Neural progenitor cell (in vitro differentiated cells): ENCODE measurements around the gene E4F1. TPM values are rescaled to one million over a fixed set of nuclear protein-coding genes. Genes with fewer than 3 reads are reported as not detected.

ENCODE experiments used
- DNase-seq: peaks from one replicate; pipeline ENCODE4 v3.0.0-alpha.2; 2016; ENCODE audit warnings: low spot score
- H2AFZ ChIP-seq: fragments of 200-600 bp; sonication (generic); replicated peaks from 2 replicates; pipeline ENCODE4 v1.6.1; 2016; ENCODE audit warnings: antibody characterized with exemption
- H3F3A ChIP-seq: fragments of 200-600 bp; sonication (generic); 2 replicates; pipeline ENCODE4 v1.6.1; 2016; ENCODE audit warnings: antibody characterized with exemption, low read depth
- H3K27ac ChIP-seq: fragments of 200-600 bp; sonication (generic); 2 replicates; pipeline ENCODE4 v1.5.1; 2016; ENCODE audit warnings: mild to moderate bottlenecking
- H3K27me3 ChIP-seq: fragments of 200-600 bp; sonication (generic); 2 replicates; pipeline ENCODE4 v1.6.1; 2016; ENCODE audit warnings: mild to moderate bottlenecking, moderate library complexity
- H3K36me3 ChIP-seq: fragments of 200-600 bp; sonication (generic); 2 replicates; pipeline ENCODE4 v1.5.1; 2016
- H3K4me1 ChIP-seq: fragments of 200-600 bp; sonication (generic); 2 replicates; pipeline ENCODE4 v1.6.1; 2016; ENCODE audit warnings: mixed run types
- H3K4me2 ChIP-seq: fragments of 200-600 bp; sonication (generic); 2 replicates; pipeline ENCODE4 v1.6.1; 2016
- H3K4me3 ChIP-seq: fragments of 200-600 bp; sonication (generic); 2 replicates; pipeline ENCODE4 v1.5.1; 2016
- H3K79me2 ChIP-seq: fragments of 200-600 bp; sonication (generic); 2 replicates; pipeline ENCODE4 v1.6.1; 2016; ENCODE audit warnings: low read depth
- H3K9ac ChIP-seq: fragments of 200-600 bp; sonication (generic); 2 replicates; pipeline ENCODE4 v1.6.1; 2016
- H3K9me3 ChIP-seq: fragments of 200-600 bp; sonication (generic); 2 replicates; pipeline ENCODE4 v1.5.1; 2016; ENCODE audit warnings: low read depth
- H4K20me1 ChIP-seq: fragments of 200-600 bp; sonication (generic); 2 replicates; pipeline ENCODE4 v1.6.1; 2016; ENCODE audit warnings: low read depth
- H3K27ac Mint-ChIP-seq: 3 replicates; pipeline ENCODE4 v1.8.0; 2021; ENCODE audit warnings: mixed read lengths
- H3K27me3 Mint-ChIP-seq: 2 replicates; pipeline ENCODE4 v1.8.0; 2022; ENCODE audit warnings: low read depth, mild to moderate bottlenecking, inconsistent platforms, moderate library complexity, mixed read lengths; ENCODE audit not compliant: insufficient read depth
- H3K36me3 Mint-ChIP-seq: 3 replicates; pipeline ENCODE4 v1.8.0; 2021; ENCODE audit warnings: mixed read lengths
- H3K4me1 Mint-ChIP-seq: 3 replicates; pipeline ENCODE4 v1.8.0; 2021; ENCODE audit warnings: mixed read lengths
- H3K4me3 Mint-ChIP-seq: 3 replicates; pipeline ENCODE4 v1.8.0; 2021; ENCODE audit warnings: mild to moderate bottlenecking, moderate library complexity, mixed read lengths
- H3K9me3 Mint-ChIP-seq: 3 replicates; pipeline ENCODE4 v1.8.0; 2020; ENCODE audit warnings: mixed read lengths
- CTCF ChIP-seq: fragments of 200-600 bp; sonication (generic); IDR thresholded peaks from 2 replicates; pipeline ENCODE4 v1.5.1; 2017; ENCODE audit warnings: antibody characterized with exemption, mild to moderate bottlenecking
- EZH2 ChIP-seq: fragments of 200-600 bp; sonication (generic); IDR thresholded peaks from 2 replicates; pipeline ENCODE4 v1.6.1; 2017; ENCODE audit warnings: antibody characterized with exemption, mild to moderate bottlenecking, moderate library complexity
- EZH2phosphoT487 ChIP-seq: fragments of 200-600 bp; sonication (generic); IDR thresholded peaks from 2 replicates; pipeline ENCODE4 v1.6.1; 2017; ENCODE audit warnings: antibody characterized with exemption
- microRNA counts: library from miRNA; unstranded; fragments of <30 nt; microRNA quantifications from one replicate; lab custom pipeline; 2016
- microRNA-seq: library from miRNA; unstranded; fragments of <30 nt; microRNA quantifications from one replicate; pipeline ENCODE4, GENCODE V29; 2016
- small RNA-seq: library from RNA; depleted of rRNA; stranded (forward); fragments of <200 nt; gene quantifications from one replicate; pipeline ENCODE3, GENCODE V24; 2015
- total RNA-seq: library from RNA; depleted of rRNA; stranded (reverse); fragments of >200 nt; gene quantifications from 2 replicates; pipeline ENCODE4 v1.2.3, GENCODE V29; 2015; ENCODE audit warnings: low replicate concordance

The E4F1 gene
- total RNA-seq, 1 donor from 2014 or later, result 7.4 TPM

DNA sequence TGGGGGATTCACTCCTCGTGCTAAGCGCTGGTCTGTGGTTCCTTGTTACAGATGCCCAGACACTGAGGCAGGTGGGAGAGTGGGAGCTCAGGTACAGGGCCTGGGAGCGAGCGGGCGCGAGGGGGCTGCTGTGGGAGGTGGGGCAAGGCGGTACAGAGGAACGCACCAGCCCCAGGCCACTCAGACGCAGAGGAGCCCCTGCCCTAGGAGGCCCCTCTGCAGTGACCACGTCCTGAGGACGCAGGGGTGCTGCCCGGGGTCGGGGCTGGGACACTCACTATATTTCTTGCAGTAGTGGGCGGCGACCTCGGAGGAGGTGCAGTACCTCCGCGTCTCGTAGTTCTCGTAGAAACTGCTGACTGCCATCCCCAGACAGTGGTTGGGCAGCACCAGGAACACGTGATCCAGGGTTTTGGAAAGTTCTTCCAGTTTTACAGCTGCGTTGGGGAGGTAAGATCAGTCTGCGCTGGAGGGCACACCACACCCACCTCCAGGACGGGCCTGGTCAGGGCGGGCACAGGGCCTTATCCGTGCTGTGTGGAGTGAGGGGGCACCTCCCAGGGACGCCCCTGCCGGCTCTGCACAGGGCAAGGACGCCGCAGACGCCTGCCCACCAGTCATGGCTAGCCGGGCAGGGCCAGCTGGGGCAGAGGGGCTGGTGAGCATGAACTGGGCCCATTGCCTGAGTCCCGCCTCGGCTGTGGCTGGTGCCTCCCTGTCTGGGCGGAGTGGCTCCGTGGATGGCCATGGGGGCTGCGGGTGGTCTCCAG, 60.8 kb downstream of the E4F1 start:
- H3K9ac ChIP-seq, result no peak overlapping the region
- Mint-ChIP-seq H3K27ac (no peak overlapping the region), H3K27me3 (no peaks in the 10 kb centered on the region), H3K36me3 (peaks cover 3% of the 10 kb centered on the region), H3K4me1 (no peaks in the 10 kb centered on the region), H3K4me3 (peak overlapping the region; percentile 34), H3K9me3 (no peaks in the 10 kb centered on the region)
- DNase-seq, result no peak
- no peaks in the 10 kb centered on the region for H3F3A ChIP-seq
- H3K36me3 ChIP-seq, result no peaks in the 10 kb centered on the region
- H3K79me2 ChIP-seq, result no peaks in the 10 kb centered on the region
- no peak overlapping the region for H3K27ac ChIP-seq
- no peak overlapping the region for H3K4me2 ChIP-seq
- H2AFZ ChIP-seq, result no peak overlapping the region
- no peak overlapping the region for H3K4me3 ChIP-seq
- no peaks in the 10 kb centered on the region for H4K20me1 ChIP-seq
- no peaks in the 10 kb centered on the region for H3K9me3 ChIP-seq
- no peaks in the 10 kb centered on the region for H3K4me1 ChIP-seq
- TF ChIP-seq EZH2phosphoT487 (no peak), CTCF (no peak), EZH2 (no peak)
- no peaks in the 10 kb centered on the region for H3K27me3 ChIP-seq

GRCh38 chr16:2284797-2285576, 61.6 kb downstream of the E4F1 start:
- no peaks in the 10 kb centered on the region for H3K36me3 ChIP-seq
- no peaks in the 10 kb centered on the region for H3K79me2 ChIP-seq

More at GRCh38 chr16:2284797-2285576, 61.6 kb downstream of the E4F1 start:
- no peak overlapping the region for H3K4me2 ChIP-seq
- H3K9ac ChIP-seq, result no peak overlapping the region
- Mint-ChIP-seq H3K4me1 (no peaks in the 10 kb centered on the region), H3K36me3 (peaks cover 3% of the 10 kb centered on the region), H3K9me3 (no peaks in the 10 kb centered on the region), H3K4me3 (no peak overlapping the region), H3K27ac (no peak overlapping the region), H3K27me3 (peaks cover 2% of the 10 kb centered on the region)
- TF ChIP-seq EZH2 (no peak), CTCF (no peak), EZH2phosphoT487 (no peak)
- H3K4me1 ChIP-seq, result no peaks in the 10 kb centered on the region
- no peaks in the 10 kb centered on the region for H3F3A ChIP-seq
- H3K27me3 ChIP-seq, result no peaks in the 10 kb centered on the region
- no peak overlapping the region for H3K4me3 ChIP-seq
- no peaks in the 10 kb centered on the region for H3K9me3 ChIP-seq
- no peak overlapping the region for H3K27ac ChIP-seq
- H2AFZ ChIP-seq, result no peak overlapping the region
- H4K20me1 ChIP-seq, result no peaks in the 10 kb centered on the region
- DNase-seq, result no peak

MicroRNAs within 50 kb of the gene (microRNA counts, 767-probe panel; counts per million panel counts)
- 460 counts per million, percentile 90 among the panel's probes with 10 or more counts for microRNA hsa-miR-940 (lab: Ali Mortazavi, UCI)

Small RNA genes lying within 50 kb of the gene (microRNA-seq; reads per million reads assigned to microRNA genes)
- not detected for gene MIR3677
- gene MIR4717, result not detected

Small RNA genes lying within 50 kb of the gene (small RNA-seq; reads per million reads assigned to genes)
- not detected for gene MIR3677
- gene MIR4717, result not detected

Other genes starting within 250 kb of the E4F1 start
- gene NOXO1, start 242.1 kb upstream of the E4F1 start, total RNA-seq, result not detected in 2 replicates
- 35.1 and 35.5 TPM in 2 replicates for gene GFER, start 239.4 kb upstream of the E4F1 start, total RNA-seq
- gene SYNGR3, start 233.6 kb upstream of the E4F1 start, total RNA-seq, result 4.4 and 8.7 TPM in 2 replicates
- 12.7 and 31.2 TPM in 2 replicates for gene ZNF598, start 213.8 kb upstream of the E4F1 start, total RNA-seq
- 0.99 TPM in 1 of 2 replicates, not detected in the other for gene NPW, start 203.8 kb upstream of the E4F1 start, total RNA-seq
- 3.0 and 9.1 TPM in 2 replicates for gene NHERF2, start 196.7 kb upstream of the E4F1 start, total RNA-seq
- gene NTHL1, start 175.8 kb upstream of the E4F1 start, total RNA-seq, result 26.3 and 43.6 TPM in 2 replicates
- 55.1 and 63.4 TPM in 2 replicates for gene TSC2, start 175.6 kb upstream of the E4F1 start, total RNA-seq
- gene PKD1, start 87.7 kb upstream of the E4F1 start, total RNA-seq, result 16.9 and 73.4 TPM in 2 replicates
- 2.1 and 4.4 TPM in 2 replicates for gene RAB26, start 75.0 kb upstream of the E4F1 start, total RNA-seq
- 24.1 and 63.6 TPM in 2 replicates for gene TRAF7, start 67.8 kb upstream of the E4F1 start, total RNA-seq
- gene CASKIN1, start 27.0 kb upstream of the E4F1 start, total RNA-seq, result 1.6 and 9.0 TPM in 2 replicates
- 24.9 and 89.0 TPM in 2 replicates for gene MLST8, start 18.1 kb upstream of the E4F1 start, total RNA-seq
- 5.2 and 14.5 TPM in 2 replicates for gene BRICD5, start 12.7 kb upstream of the E4F1 start, total RNA-seq
- 13.3 and 42.9 TPM in 2 replicates for gene PGP, start 8.8 kb upstream of the E4F1 start, total RNA-seq
- gene DNASE1L2, start 12.9 kb downstream of the E4F1 start, total RNA-seq, result 0.21 and 1.6 TPM in 2 replicates
- gene ECI1, start 28.0 kb downstream of the E4F1 start, total RNA-seq, result 39.7 and 85.6 TPM in 2 replicates
- gene RNPS1, start 44.5 kb downstream of the E4F1 start, total RNA-seq, result 176 and 284 TPM in 2 replicates
- gene ABCA3, start 117.1 kb downstream of the E4F1 start, total RNA-seq, result 9.7 and 10.8 TPM in 2 replicates
- gene CCNF, start 205.9 kb downstream of the E4F1 start, total RNA-seq, result 41.6 and 67.3 TPM in 2 replicates
- gene TEDC2, start 236.5 kb downstream of the E4F1 start, total RNA-seq, result 29.1 and 62.1 TPM in 2 replicates
- gene NTN3, start 247.7 kb downstream of the E4F1 start, total RNA-seq, result 1.7 and 3.6 TPM in 2 replicates